AG04450 (cell line): Measurements from ENCODE around the gene RIMBP2. TPM values are rescaled to one million over a fixed set of nuclear protein-coding genes. Genes with fewer than 3 reads are reported as not detected.

Experiments
- CTCF ChIA-PET: fragments of 300-600, 350-600 bp; formaldehyde crosslinking; extraction: SDS; loops from one replicate; lab custom pipeline; 2022; ENCODE audit warnings: antibody characterized with exemption, inconsistent platforms; lab: Charles Lee
- POLR2A ChIA-PET: fragments of 350-600 bp; formaldehyde crosslinking; extraction: SDS; loops from one replicate; lab custom pipeline; 2021; ENCODE audit warnings: antibody characterized with exemption, inconsistent platforms; lab: Yijun Ruan, JAX
- DNase-seq: peaks from one replicate; pipeline ENCODE4 v3.0.0-alpha.2; 2011; ENCODE audit warnings: low read depth, low spot score
- H3K27ac ChIP-seq: one replicate; pipeline ENCODE4 v1.5.1; 2012; ENCODE audit warnings: low read depth, low read length, control low read depth
- H3K27me3 ChIP-seq: one replicate; pipeline ENCODE4 v1.6.0; 2012; ENCODE audit warnings: low read length; ENCODE audit not compliant: control insufficient read depth, insufficient read depth
- H3K4me3 ChIP-seq: 2 replicates; pipeline ENCODE4 v1.5.1; 2011; ENCODE audit warnings: mild to moderate bottlenecking, low read depth, low read length, control low read depth
- H3K9me3 ChIP-seq: 2 replicates; pipeline ENCODE4 v1.5.1; 2012; ENCODE audit warnings: low read length; ENCODE audit not compliant: control insufficient read depth, insufficient read depth
- polyA plus RNA-seq: library from polyadenylated mRNA; depleted of rRNA; stranded (reverse); fragments of >200 nt; gene quantifications from 2 replicates; pipeline ENCODE4 v1.2.3, GENCODE V29; 2011
- TF ChIP-seq, protein P1 (sequence below): IDR thresholded peaks from 2 replicates; pipeline ENCODE4 v1.5.1; 2011; ENCODE audit warnings: low read depth, low read length, control low read depth, inconsistent platforms

Gene RIMBP2
- polyA plus RNA-seq, 1 experiment, result not detected

DNA sequence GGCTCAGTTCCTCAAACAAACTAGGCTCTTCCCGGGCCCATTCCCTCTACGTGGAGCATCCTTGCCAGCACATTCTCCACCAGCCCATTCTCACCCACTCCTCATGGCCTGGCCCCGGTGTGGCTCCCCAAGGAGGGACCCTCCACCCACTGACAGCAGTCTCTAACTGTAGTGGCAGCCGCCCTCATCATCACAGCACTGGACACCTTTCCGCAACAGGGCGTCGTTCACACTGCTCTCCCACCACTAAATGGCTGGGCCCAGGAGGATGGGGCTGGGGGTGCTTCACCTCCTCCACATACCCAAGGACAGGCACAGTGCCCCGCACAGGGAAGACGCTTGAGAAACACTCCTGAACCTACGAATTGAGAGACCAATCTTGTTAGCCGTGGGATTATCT is 123.0 kb downstream of the RIMBP2 start:
- CTCF ChIA-PET, result no interaction called here

DNA sequence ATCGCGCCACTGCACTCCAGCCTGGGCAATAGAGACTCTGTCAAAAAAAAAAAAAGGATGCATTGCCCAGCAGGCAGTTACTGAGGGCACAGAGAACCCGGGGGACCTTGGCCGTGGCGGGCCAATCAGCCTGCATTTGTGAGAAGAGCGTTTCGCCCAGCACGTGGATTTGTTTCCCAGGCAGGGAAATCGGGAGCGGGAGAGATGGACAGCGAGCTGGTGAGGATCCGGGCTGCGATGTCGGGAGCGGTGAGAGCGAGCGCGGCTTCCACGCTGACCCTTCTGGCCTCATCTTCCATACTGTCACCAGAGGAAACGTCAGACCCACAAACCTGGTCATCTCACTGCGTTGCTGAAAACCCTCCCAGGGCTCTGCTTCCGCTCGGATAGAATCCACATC is 123.5 kb downstream of the RIMBP2 start:
- H3K4me3 ChIP-seq, result no peak overlapping the region
- TF ChIP-seq, protein P1, sequence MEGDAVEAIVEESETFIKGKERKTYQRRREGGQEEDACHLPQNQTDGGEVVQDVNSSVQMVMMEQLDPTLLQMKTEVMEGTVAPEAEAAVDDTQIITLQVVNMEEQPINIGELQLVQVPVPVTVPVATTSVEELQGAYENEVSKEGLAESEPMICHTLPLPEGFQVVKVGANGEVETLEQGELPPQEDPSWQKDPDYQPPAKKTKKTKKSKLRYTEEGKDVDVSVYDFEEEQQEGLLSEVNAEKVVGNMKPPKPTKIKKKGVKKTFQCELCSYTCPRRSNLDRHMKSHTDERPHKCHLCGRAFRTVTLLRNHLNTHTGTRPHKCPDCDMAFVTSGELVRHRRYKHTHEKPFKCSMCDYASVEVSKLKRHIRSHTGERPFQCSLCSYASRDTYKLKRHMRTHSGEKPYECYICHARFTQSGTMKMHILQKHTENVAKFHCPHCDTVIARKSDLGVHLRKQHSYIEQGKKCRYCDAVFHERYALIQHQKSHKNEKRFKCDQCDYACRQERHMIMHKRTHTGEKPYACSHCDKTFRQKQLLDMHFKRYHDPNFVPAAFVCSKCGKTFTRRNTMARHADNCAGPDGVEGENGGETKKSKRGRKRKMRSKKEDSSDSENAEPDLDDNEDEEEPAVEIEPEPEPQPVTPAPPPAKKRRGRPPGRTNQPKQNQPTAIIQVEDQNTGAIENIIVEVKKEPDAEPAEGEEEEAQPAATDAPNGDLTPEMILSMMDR, result no peak
- ChIA-PET POLR2A (no interaction called here), CTCF (no interaction called here)
- H3K27ac ChIP-seq, result no peak overlapping the region
- DNase-seq, result no peak
- no peaks in the 10 kb centered on the region for H3K27me3 ChIP-seq
- peaks cover 64% of the 10 kb centered on the region for H3K9me3 ChIP-seq

More for the DNA sequence above, 123.0 kb downstream of the RIMBP2 start:
- TF ChIP-seq, protein P1, result no peak
- H3K9me3 ChIP-seq, result peaks cover 60% of the 10 kb centered on the region
- no peak for DNase-seq
- H3K4me3 ChIP-seq, result no peak overlapping the region
- no peaks in the 10 kb centered on the region for H3K27me3 ChIP-seq
- H3K27ac ChIP-seq, result no peak overlapping the region
- POLR2A ChIA-PET, result no interaction called here

DNA sequence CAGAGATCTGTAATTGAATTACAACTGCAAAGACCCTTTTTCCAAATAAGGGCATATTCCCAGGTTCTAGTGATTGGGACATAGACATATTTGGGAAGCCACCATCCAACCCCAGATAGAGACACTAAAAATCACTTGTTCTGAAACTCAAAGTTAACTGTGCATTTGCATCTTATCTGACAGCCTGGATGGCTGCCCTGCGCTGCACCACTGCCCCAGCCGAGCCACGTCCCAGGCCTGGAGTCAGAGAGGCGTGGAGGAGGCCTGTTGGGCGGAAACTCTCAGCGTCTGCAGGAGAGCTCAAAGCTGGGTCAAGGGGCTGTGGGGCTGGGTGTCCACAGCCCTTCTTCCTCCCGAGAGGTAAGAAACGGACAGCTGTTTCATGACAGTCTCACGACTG is 124.4 kb downstream of the RIMBP2 start:
- Histone ChIP-seq H3K9me3 (peaks cover 60% of the 10 kb centered on the region), H3K4me3 (no peak overlapping the region), H3K27me3 (no peaks in the 10 kb centered on the region), H3K27ac (no peak overlapping the region)
- TF ChIP-seq, protein P1, result no peak
- ChIA-PET POLR2A (no interaction called here), CTCF (no interaction called here)
- no peak for DNase-seq

DNA sequence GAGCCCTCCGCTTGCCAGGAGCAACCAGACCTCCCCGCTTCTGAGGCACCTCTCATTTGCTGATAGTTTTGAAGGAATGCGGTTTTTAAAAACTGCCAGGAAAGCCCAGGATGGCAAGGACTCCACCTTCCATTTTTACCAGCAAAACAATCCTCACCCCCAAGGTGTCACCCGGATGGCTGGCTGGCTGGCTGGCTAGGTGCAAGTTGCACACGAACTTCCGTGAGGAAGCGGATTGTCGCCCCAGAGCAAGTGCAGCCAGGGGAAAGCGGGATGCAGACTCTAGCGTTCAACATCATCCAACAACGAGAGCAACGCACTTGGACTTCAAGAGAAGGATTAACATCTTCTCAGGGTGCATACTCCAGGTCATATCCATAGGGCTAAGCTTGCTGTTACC is 125.4 kb downstream of the RIMBP2 start:
- CTCF ChIA-PET, result no interaction called here
- no peak overlapping the region for H3K27ac ChIP-seq

DNA sequence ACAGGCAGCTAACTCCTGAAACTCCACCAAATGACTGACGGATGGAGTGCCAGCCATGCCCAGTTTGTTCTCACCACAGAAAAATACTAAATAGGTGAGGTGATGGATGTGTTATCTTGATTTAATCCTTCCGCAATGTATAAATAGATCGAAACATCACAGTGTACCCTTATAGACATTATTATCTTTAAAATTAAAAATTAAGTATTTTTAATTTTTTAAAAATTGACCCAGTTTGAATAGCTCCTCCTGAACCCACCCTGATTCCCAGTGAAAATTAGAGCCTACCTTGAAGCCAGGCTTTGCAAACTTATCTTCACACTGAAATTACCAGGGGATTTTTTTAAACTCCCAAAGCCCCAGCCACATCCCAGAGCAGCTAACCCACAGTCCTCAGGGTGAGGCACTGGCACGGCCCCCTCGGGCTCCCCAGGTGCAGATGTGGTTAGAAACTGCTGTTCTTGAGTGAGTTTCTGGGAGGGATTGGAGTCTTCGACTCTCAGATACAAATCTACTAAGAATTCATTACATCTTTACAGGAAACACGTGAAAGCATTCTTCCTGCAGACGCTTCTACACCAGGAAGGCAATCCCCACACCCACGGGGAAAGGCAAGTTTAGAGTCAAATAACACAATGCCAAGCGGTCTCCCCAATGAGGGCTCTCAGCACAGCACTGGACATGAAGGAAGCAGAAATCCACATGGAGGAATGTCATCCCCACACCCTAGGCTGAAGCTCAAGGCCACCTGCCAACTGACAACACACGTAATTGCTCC is 126.4 kb downstream of the RIMBP2 start:
- Histone ChIP-seq H3K27me3 (no peaks in the 10 kb centered on the region), H3K27ac (no peak overlapping the region), H3K4me3 (no peak overlapping the region), H3K9me3 (peaks cover 55% of the 10 kb centered on the region)
- ChIA-PET POLR2A (no interaction called here), CTCF (no interaction called here)
- TF ChIP-seq, protein P1, result no peak
- DNase-seq, result no peak

More for the DNA sequence above, 125.4 kb downstream of the RIMBP2 start:
- Histone ChIP-seq H3K4me3 (no peak overlapping the region), H3K27me3 (no peaks in the 10 kb centered on the region), H3K9me3 (peaks cover 53% of the 10 kb centered on the region)
- POLR2A ChIA-PET, result no interaction called here
- no peak for DNase-seq
- TF ChIP-seq, protein P1, result no peak
